Measurements from ENCODE around the gene TRABD2A. TPM values are rescaled to one million over a fixed set of nuclear protein-coding genes. Genes with fewer than 3 reads are reported as not detected.

TRABD2A gene
- total RNA-seq, 1 experiment from 2014 or later = 1.7 TPM

DNA sequence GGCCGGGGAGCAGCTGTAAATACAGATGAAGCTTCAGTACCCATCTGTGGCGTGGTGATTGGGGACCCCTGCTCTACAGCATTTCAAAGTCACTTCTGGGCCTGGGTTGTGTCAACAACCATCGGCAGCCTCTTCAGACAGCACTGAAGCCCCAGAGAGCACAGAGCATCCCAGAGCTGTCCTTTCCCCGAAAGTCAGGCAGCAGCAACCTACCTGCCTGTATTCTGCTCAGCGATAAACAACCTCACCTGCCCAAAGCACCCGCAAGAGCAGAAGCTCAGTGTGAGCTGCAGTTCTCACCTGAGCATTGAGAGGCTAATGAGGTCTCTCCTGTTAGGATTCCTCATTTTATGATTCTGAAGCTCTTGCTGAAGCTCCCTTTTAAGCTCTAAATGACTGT, 19.3 kb downstream of the TRABD2A start:
- H3K27me3 Mint-ChIP-seq (ENCODE audit: low read depth) = peaks cover 77% of the 10 kb centered on the region
- Histone ChIP-seq H4K8ac (replicated peaks; ENCODE audit: insufficient read length, low read depth, low read length) (no peak overlapping the region), H3K27me3 (ENCODE audit: insufficient read depth, low read length) (peaks cover 1% of the 10 kb centered on the region; the same call in 1 of the 2 replicates), H4K91ac (ENCODE audit: insufficient read length, low read depth, low read length) (no peak overlapping the region), H3T11ph (ENCODE audit: low read length) (no peak overlapping the region), H2AK5ac (ENCODE audit: insufficient read length, low read length) (no peak overlapping the region), H3K79me2 (ENCODE audit: insufficient read depth, low read length) (no peaks in the 10 kb centered on the region), H3K4me1 (ENCODE audit: insufficient read depth, low read length) (no peaks in the 10 kb centered on the region; the same call in 1 of the 2 replicates), H4K5ac (ENCODE audit: insufficient read length, low read depth, low read length) (no peak overlapping the region), H2BK15ac (ENCODE audit: low read depth, low read length) (no peak overlapping the region), H3K14ac (ENCODE audit: insufficient read depth, low read length) (no peak overlapping the region), H2BK5ac (ENCODE audit: insufficient read length, low read length) (no peak overlapping the region), H3K23me2 (ENCODE audit: insufficient read length, low read depth, low read length, poor library complexity, severe bottlenecking) (no peaks in the 10 kb centered on the region), H3K4ac (ENCODE audit: low read depth, low read length) (no peak overlapping the region), H4K20me1 (ENCODE audit: control insufficient read depth, insufficient read depth, insufficient read length) (no peaks in the 10 kb centered on the region), H3K56ac (ENCODE audit: insufficient read length, low read depth, low read length) (no peak overlapping the region), H2AFZ (ENCODE audit: low read length) (no peak overlapping the region), H3K4me2 (ENCODE audit: insufficient read depth, insufficient read length, low read length) (no peak overlapping the region), H3K18ac (ENCODE audit: insufficient read length, low read depth, low read length) (no peak overlapping the region), H3K27ac (ENCODE audit: insufficient read length, low read depth, low read length) (no peak overlapping the region), H2BK120ac (ENCODE audit: low read depth, low read length, poor library complexity, severe bottlenecking) (no peak overlapping the region), H3K9me3 (ENCODE audit: control insufficient read depth, low read depth, low read length) (no peaks in the 10 kb centered on the region), H3K9ac (ENCODE audit: extremely low read depth, insufficient read length, low read length) (no peak overlapping the region), H2BK12ac (ENCODE audit: insufficient read length, low read depth, low read length) (no peak overlapping the region), H3K23ac (ENCODE audit: insufficient read length, low read depth, low read length) (no peak overlapping the region), H3K79me1 (ENCODE audit: insufficient read depth, low read depth, low read length, poor library complexity, severe bottlenecking) (no peaks in the 10 kb centered on the region), H2BK20ac (ENCODE audit: low read depth, low read length, poor library complexity, severe bottlenecking) (no peak overlapping the region)
- H3K4me1 Mint-ChIP-seq = peaks cover 18% of the 10 kb centered on the region in 2 experiments
- TF ChIP-seq, protein P1, sequence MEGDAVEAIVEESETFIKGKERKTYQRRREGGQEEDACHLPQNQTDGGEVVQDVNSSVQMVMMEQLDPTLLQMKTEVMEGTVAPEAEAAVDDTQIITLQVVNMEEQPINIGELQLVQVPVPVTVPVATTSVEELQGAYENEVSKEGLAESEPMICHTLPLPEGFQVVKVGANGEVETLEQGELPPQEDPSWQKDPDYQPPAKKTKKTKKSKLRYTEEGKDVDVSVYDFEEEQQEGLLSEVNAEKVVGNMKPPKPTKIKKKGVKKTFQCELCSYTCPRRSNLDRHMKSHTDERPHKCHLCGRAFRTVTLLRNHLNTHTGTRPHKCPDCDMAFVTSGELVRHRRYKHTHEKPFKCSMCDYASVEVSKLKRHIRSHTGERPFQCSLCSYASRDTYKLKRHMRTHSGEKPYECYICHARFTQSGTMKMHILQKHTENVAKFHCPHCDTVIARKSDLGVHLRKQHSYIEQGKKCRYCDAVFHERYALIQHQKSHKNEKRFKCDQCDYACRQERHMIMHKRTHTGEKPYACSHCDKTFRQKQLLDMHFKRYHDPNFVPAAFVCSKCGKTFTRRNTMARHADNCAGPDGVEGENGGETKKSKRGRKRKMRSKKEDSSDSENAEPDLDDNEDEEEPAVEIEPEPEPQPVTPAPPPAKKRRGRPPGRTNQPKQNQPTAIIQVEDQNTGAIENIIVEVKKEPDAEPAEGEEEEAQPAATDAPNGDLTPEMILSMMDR (conservative IDR thresholded peaks at IDR 0.05) = no peak
- DNase-seq = no peak
- H3K9me3 Mint-ChIP-seq = no peaks in the 10 kb centered on the region; a peak in 3 of 5 replicates
- H3K36me3 Mint-ChIP-seq (ENCODE audit: insufficient read depth in 1 of 3, low read depth in 3 of 3) = no peaks in the 10 kb centered on the region; a peak in 1 of 7 replicates
- H3K4me3 Mint-ChIP-seq = no peak overlapping the region
- peak overlapping the region in 1 of 3 experiments; percentile 27; a peak in 1 of 7 replicates for H3K27ac Mint-ChIP-seq
- no CpG with 5 or more reads among the region's 6 CpGs for WGBS (ENCODE audit: extremely low coverage, insufficient read length, low lambda C conversion rate)
